GM19240 (cell line): ENCODE measurements around the gene ASRGL1.
"Not testable (repeated sequence)": the region's sequence is repeated elsewhere in the genome, so short reads cannot be mapped to it uniquely, and the experiment has no call there.

ENCODE experiments used
- DNase-seq: peaks from one replicate; pipeline ENCODE4 v3.0.0; 2011; ENCODE audit warnings: low spot score; ENCODE audit not compliant: insufficient read length

Gene ASRGL1

DNA sequence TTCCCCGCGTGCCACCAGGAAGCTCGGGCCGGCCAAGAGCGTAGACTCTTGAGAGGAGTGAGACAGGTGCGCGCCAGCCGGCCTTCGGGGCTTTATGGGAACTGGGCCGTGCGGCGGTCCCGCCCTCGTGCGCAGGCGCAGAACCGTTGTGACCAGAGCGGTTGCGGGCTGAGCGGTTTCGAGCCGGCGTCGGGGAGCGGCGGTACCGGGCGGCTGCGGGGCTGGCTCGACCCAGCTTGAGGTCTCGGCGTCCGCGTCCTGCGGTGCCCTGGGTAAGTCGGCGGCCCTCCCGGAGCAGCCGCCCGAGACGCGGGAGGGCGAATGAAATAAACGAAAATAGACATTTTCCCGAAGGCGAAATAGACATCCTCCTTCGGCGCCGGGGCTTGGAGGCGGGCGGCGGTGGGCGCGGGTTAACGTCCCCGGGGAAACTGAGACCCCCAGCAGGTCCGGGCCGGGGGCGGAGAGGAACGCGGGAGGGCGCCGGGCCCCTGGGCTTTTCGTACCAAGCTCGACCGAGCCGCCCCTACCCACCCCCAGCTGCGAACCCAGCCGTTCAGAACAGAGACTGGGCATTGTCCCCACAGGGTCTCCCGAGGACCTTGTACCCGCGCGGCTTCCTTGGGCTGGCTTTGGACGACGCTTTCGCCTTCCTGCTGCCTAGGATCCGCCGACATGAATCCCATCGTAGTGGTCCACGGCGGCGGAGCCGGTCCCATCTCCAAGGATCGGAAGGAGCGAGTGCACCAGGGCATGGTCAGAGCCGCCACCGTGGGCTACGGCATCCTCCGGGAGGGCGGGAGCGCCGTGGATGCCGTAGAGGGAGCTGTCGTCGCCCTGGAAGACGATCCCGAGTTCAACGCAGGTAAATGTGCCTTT, at the start of gene ASRGL1:
TSS of gene ASRGL1 (plus strand) at position 146 of the 879 bp plus-strand sequence. CDS start at position 676, 530 bp downstream.
- DNase-seq: peak; percentile 54

DNA sequence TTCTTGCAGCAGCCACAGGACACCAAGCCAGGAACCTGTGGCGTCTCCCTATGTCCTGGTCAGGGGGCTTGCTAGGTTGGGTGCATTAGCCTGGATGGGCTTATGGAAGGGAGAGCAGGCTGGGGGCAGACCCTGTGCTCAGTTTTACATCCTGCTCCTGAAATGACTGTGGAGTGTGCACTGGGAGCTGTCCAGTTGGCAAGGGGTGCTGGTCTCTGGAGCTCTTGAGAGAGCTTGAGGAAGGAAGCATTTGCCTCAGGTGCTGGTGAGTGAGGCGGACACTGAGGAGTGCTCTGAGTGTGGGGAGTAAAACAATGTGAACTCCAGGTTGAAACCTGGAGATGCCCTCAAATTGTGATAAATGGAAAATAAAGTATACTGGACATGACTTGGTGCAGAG, 41.7 kb upstream of the ASRGL1 start:
- no peak for DNase-seq

DNA sequence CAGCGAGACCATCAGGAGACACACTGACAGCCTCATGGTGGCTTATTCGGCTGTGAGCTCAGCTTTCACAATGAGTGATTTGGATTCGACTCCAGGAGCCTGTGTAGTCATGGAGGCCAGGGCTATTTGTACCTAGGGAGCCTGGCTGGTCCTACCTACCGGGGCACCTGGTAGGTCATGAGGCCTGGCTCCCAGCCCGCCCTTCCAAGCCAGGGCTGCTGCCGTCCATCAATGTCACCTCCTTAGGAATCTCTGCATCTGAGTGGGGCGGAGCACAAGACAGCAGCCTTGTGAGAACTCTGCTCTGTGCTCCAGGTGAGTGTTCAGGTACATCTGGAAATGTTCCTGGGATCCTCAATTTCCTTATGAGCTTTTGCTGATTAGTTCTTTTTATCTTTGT, 38.3 kb upstream of the ASRGL1 start, which contains the start of gene SCGB1D4:
TSS of gene SCGB1D4 (minus strand) at position 101 of the 400 bp plus-strand sequence. CDS start at position 36, 65 bp downstream.
- DNase-seq: no peak

DNA sequence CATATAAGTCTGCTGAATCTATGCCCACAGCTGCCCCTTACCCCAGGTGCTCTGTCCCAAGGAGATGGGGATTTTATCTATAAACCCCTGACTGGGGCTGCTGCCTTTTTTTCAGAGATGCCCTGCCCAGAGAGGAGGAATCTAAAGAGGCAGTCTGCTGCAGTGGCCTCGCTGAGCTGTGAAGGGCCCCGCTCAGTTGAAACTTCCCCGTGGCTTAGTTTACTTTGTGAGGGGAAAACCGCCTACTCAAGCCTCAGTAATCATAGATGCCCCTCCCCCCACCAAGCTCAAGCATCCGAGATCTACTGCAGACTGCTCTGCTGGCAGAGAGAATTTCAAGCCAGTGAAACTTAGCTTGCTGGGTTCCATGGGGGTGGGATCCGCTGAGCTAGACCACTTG, 31.0 kb upstream of the ASRGL1 start:
- DNase-seq: no peak

DNA sequence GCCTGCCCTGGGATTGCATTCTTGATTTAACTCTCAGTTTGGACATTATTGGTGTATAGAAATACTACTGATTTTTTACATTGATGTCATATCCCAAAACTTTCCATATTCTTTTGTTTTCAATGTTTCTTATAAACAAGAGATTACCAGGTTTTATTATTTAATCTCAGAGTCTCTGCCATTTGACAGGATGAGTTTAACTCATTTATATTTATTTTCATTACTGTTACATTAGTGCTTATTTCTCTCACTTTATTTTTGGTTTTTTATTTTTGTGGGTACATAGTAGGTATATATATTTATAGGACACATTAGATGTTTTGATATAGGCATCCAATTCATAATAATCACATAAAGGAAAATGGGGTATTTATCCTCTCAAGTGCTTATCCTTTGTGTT, 29.3 kb upstream of the ASRGL1 start:
- DNase-seq: no peak

DNA sequence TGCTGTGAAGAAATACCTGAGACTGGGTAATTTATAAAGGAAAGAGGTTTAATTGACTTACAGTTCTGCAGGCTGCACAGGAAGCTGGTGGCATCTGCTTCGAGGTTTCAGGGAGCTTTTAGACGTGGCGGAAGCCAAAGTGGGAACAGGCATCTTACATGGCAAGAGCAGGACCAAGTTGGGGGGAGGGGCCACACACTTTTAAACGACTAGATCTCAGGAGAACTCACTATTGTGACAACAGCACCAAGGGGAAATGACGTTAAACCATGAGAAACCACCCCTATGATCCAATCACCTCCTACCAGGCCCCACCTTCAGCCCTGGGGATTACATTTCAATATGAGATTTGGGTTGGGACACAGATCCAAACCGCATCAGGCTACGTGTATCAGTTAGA, 27.3 kb upstream of the ASRGL1 start:
- no peak for DNase-seq

DNA sequence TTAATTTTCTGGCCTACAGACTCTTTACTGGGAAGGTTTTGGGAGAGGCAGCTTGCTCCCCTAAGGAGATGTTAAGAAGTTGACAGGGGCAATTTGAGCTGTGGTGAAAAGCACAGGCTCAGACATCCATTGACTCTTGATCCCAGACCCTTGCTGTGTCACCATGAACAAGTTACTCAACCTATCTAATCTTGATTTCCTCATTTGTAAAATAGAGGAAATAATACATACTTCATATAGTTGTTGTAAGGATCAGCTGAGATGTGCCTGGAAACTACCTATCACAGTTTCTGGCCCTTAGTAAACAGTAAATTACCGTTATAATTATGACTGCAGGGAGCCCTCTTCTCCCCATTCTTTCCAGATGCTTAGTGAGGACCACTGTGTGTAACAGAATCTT, 21.8 kb upstream of the ASRGL1 start:
- DNase-seq: no peak

DNA sequence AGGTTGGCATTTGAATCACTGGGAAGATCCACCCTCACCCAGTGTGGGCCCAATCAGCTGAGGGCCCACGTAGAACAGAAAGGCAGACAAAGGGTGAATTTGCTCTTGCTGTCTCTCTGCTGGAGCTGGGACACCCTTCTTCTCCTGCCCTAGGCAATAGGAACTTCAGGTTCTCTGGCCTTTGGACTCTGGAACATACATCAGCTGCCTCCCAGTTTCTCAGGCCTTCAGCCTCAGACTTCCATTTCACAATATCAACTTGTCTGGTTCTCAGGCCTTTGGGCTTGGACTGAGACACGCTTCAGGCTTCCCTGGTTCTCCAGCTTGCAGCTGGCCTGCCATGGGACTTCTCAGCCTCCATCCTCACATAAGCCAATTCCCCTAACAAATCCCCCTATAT, 14.7 kb upstream of the ASRGL1 start:
- DNase-seq: no peak

DNA sequence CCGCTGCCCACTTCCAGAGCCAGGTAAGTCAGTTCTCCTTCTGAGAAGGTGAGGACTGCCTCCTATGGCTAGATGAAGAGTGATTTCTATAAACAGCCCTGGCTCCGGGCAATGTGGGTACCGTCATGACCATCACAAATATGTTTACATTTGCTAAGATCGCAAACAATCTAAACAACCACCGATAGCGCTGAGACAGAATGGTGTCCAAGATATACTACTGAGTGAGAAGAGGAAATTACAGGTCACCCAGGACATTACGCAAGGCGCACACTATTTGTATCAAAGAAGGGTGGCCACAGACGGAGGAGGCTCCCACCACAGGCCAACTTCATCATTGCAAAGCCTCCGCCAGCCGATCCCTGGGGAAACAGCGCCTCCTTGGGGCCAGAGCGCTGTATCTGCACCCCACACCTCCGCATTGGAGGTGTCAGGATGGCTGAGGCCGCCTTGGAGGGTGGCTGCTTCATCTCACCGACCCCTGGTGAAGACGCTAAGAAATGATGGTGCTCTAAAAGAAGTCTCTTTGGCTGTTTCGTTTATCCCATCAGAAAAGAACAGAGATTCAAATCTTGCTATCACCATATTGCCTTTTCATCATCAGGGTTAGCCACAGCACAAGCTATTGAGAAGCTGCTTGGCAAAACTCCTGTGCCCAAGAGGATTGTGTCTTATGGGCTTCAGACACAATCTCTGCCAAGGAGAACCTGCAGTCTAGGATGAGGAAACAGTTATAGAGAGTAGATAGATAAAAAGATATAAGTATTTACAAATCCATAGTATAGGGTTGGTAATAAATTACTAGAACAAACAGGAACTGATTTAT, 12.3 kb upstream of the ASRGL1 start:
- peak; percentile 25 for DNase-seq

DNA sequence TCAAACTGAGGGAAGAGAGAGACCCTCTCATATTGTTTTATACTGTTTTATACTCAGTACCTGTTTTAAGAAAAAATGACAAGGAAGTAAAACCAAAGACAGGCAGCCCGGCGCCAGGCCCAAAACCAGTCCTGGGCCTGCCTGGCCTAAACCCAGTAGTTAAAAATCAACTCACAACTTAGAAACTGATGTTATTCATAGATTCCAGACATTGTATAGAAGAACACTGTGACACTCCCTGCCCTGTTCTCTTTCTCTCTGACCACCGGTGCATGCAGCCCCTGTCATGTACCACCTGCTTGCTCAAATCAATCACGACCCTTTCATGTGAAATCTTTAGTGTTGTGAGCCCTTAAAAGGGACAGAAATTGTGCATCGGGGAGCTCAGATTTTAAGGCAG, 11.5 kb upstream of the ASRGL1 start:
- DNase-seq: not testable (repeated sequence)

DNA sequence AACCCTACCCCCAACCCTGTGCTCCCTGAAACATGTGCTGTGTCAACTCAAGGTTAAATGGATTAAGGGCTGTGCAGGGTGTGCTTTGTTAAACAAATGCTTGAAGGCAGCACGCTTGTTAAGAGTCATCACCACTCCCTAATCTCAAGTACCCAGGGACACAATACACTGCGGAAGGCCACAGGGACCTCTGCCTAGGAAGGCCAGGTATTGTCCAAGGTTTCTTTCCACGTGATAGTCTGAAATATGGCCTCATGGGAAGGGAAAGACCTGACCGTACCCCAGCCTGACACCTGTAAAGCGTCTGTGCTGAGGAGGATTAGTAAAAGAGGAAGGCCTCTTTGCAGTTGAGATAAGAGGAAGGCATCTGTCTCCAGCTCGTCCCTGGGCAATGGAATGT, 10.5 kb upstream of the ASRGL1 start:
- DNase-seq: not testable (repeated sequence)

DNA sequence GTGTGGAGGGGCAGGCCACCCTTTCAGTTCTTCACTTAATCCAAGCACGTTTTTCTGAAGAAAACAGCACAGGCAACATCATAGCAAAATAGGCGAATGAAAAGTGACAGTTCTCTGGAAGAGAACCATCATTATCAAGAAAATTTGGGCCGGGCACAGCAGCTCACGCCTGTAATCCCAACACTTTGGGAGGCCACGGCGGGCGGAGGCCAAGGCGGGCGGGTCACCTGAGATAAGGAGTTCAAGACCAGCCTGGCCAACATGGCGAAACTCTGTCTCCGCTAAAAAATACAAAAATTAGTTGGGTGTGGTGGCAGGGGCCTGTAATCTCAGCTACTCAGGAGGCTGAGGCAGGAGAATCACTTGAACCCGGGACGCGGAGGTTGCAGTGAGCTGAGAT, 9.7 kb upstream of the ASRGL1 start:
- not testable (repeated sequence) for DNase-seq

DNA sequence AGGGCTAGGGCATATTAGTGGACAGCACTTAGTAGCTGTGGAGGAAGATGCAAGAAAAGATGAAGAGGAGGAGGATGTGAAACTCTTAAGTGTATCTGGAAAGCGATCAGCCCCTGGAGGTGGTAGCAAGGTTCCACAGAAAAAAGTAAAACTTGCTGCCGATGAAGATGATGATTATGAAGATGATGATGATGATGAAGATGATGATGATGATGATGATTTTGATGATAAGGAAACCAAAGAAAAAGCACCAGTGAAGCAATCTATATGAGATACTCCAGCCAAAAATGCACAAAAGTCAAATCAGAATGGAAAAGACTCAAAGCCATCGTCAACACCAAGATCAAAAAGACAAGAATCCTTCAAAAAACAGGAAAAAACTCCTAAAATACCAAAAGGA, 6.0 kb upstream of the ASRGL1 start:
- not testable (repeated sequence) for DNase-seq

DNA sequence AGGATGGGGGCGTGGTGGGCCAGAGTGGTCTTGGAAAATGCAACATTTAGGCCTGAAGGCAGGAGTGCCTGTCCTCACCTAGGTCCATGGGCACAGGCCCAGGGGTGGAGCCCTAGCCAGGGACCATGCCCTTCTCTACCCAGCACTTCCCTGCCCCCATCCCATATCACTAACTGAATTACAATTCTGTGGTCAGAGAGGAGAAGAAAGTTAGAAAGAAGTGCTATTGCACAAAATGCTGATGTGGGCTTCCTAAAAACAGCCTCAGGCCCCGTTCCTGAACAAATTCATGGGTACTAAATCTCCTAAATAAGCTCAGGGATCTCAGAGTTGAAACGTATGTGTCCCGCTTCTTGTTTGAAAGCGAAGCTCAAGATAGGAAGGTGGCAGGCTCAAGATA, 3.5 kb upstream of the ASRGL1 start:
- no peak for DNase-seq

DNA sequence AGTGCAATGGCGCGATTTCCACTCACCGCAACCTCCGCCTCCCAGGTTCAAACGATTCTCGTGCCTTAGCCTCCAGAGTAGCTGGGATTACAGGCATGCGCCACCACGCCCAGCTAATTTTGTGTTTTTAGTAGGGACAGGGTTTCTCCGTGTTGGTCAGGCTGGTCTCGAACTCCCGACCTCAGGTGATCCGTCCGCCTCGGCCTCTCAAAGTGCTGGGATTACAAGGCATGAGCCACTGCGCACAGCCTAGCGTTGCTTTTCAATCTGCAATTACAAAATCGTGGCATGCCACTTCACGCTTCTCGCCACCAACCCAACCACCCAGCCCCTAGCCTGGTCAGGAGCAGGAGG, 322 bp upstream of the ASRGL1 start:
- DNase-seq: not testable (repeated sequence)

DNA sequence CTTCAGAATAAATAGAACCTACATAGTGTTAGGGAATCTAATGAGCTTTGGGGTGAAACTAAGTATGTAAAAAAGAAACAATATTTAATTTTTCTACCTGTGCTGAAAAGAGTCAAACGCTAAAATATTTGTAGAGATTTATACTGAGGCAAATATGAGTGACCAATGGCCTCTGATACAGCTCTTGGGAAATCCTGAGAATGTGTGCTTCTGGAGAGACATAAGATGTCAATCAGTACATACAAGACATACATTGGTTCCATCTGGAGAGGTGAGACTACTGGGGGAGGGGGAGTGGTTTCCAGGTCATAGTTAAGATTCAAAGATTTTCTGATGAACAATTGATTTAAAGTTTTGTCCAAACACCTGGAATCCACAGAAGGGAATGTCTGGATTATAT, 970 bp downstream of the ASRGL1 start:
- no peak for DNase-seq

DNA sequence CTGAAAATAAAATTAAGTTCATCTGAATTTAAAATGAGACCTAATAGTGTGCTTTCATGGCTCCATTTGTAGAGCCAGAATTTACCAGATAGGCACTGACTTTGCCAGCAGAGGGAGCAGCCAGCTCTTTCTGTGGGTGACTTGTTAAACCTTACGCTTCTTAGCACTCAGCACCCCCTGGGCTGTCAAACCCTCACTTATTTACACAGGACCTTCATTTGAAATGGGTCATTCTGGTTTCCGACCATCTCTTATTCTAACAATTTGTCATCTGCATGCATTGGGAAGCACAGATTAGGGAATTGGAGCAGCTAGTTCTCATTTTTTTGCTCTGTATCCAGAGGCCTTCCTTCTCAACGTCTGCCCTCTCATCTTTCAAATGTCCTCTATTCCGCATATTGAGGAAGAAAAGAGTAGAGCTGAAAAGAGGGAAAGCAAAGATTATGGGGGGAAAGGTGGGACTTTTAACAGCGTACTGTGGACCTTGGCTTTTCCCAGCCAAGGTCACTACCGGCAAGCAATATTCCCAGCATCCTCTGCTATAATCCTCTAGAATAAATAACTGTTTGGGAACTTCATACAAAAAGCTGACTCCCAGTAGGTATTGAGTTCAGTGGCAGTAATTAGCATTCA, 3.1 kb downstream of the ASRGL1 start:
- no peak for DNase-seq

DNA sequence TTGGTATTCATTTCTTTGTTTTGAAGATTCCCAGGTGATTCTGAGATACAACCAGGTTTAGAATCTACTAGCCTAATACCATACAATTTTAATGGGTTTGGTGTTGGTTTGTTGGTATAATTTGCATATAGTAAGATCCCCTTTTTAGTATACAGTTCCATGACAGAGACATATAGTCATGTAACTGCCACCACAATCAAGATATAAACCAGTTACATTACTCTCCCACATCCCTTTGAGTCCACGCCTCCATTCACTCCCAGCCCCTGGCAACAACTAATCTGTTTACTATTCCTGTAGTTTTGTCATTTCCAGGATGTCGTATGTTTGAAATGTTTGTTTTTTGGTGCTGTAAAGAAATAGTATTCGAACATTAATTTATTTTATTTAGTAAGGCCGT, 4.3 kb downstream of the ASRGL1 start:
- DNase-seq: no peak

DNA sequence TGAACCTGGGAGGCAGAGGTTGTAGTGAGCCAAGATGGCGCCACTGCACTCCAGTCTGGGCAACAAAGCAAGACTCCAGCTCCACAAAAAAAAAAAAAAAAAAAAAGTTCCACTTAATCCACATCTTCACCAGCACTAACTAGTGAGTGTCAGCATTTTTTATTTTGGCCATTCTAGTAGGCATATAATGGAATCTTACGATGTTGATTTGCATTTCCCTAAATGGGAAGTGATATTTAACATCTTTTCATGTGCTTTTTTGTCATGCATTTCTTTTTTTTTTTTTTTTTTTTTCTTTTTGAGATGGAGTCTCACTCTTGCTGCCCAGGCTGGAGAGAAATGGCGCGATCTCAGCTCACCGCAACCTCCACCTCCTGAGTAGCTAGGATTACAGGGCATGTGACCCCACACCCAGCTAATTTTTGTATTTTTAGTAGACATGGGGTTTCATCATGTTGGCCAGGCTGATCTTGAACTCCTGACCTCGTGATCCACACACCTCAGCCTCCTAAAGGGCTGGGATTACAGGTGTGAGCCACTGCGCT, 6.5 kb downstream of the ASRGL1 start:
- DNase-seq: not testable (repeated sequence)

DNA sequence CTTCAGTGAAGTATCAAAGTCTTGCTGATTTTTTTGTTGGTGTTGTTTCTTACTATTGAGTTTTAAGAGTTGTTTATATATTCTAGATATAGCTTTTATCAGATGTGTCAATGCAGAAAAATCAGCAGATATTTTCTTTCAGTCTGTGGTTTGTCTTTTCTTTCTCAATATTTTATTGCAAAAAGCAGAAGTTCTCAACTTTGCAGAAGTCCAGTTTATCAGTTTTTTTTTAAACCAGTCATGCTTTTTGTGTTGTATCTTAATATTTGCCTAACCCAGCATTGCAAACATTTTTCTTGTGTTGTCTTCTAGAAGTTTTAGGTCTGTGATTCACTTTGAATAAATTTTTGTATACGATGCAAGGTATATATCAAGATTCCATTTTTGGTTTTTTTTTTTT, 7.0 kb downstream of the ASRGL1 start:
- DNase-seq: no peak

DNA sequence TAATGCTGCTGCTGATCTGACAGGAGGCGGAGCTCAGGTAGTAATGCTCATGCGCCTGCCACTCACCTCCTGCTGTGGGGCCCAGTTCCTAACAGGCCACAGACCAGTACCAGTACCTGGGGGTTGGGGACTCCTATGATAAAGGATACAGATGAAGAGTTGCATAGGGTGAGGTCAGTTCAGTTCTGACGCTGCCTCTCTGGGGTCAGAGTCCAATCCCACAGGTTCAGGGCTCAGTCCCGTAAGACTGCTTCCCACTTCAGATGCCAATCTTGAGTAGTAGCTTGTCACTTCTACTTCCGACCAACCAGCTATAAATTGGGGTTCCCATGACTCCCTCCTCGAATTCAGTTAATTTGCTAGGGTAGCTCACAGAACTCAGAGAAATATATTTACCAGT, 8.6 kb downstream of the ASRGL1 start:
- DNase-seq: no peak
